GM12891 (cell line): ENCODE results near the gene DMXL1.

Experiments used
- POLR2A ChIP-seq: IDR thresholded peaks from 2 replicates; pipeline ENCODE4 v1.6.1; 2011; ENCODE audit warnings: low read depth, low read length, control low read depth
- POLR2AphosphoS5 ChIP-seq: IDR thresholded peaks from 2 replicates; pipeline ENCODE4 v1.6.1; 2011; ENCODE audit warnings: low read depth, low read length, control low read depth

DNA sequence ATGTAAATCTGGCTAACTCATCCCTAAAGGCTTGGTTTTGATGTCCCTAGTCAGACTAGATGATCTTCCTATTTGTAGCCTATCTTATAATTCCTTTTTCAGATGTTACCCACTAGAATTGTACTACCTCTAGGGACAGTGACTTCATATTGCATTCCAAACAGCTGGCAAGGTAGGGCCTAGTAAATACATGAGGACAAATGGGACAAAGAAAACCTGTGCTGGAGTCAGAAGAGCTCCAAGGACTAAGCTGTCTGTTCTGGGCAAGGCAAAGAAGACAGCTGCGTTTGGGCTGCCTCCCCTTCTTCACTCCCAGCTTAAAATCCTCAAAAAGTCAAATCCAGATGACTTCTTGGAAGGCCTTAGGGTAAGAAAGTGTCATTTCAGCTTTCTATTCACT is 10.0 kb downstream of the DMXL1 start:
- TF ChIP-seq POLR2AphosphoS5 (no peak), POLR2A (no peak)
